ENCODE results near the gene TUSC1.
"Not testable (repeated sequence)": the region's sequence is repeated elsewhere in the genome, so short reads cannot be mapped to it uniquely, and the experiment has no call there.

TUSC1 gene

GRCh38 chr9:25678147-25678666 is at the start of gene TUSC1:
Gene TUSC1 (minus strand): TSS chr9:25678444. CDS start chr9:25678312, 132 bp downstream.
- DNase-seq (ENCODE audit: low read depth in 3 of 3), result peak in 1 of 3 donors; percentile 0

- DNase-seq (ENCODE audit: low read depth in 3 of 3), result no peak
These were observed 48.7 kb upstream of the TUSC1 start for GRCh38 chr9:25726871-25727410.

- no peak for DNase-seq (ENCODE audit: low read depth in 3 of 3)
These were observed 46.2 kb upstream of the TUSC1 start for GRCh38 chr9:25724424-25724823.

- DNase-seq (ENCODE audit: low read depth in 3 of 3), result no peak
These were observed 38.1 kb upstream of the TUSC1 start for GRCh38 chr9:25716220-25716872.

- DNase-seq (ENCODE audit: low read depth in 3 of 3), result no peak
These were observed 31.7 kb upstream of the TUSC1 start for GRCh38 chr9:25709941-25710340.

- no peak for DNase-seq (ENCODE audit: low read depth in 3 of 3)
These were observed 26.6 kb upstream of the TUSC1 start for GRCh38 chr9:25704800-25705199.

GRCh38 chr9:25703701-25704357 is 25.6 kb upstream of the TUSC1 start:
- no peak for DNase-seq (ENCODE audit: low read depth in 3 of 3)

- DNase-seq (ENCODE audit: low read depth in 3 of 3), result no peak
These were observed 24.3 kb upstream of the TUSC1 start for GRCh38 chr9:25702536-25702935.

- not testable (repeated sequence) for DNase-seq (ENCODE audit: low read depth in 3 of 3)
These were observed 22.7 kb upstream of the TUSC1 start for GRCh38 chr9:25700899-25701298.

- DNase-seq (ENCODE audit: low read depth in 3 of 3), result no peak
These were observed 22.2 kb upstream of the TUSC1 start for GRCh38 chr9:25700430-25700829.

GRCh38 chr9:25691786-25692185 is 13.5 kb upstream of the TUSC1 start:
- no peak for DNase-seq (ENCODE audit: low read depth in 3 of 3)

- DNase-seq (ENCODE audit: low read depth in 3 of 3), result no peak
These were observed 6.1 kb upstream of the TUSC1 start for GRCh38 chr9:25684321-25684720.

- DNase-seq (ENCODE audit: low read depth in 3 of 3), result no peak
These were observed 3.0 kb upstream of the TUSC1 start for GRCh38 chr9:25681266-25681665.

- no peak for DNase-seq (ENCODE audit: low read depth in 3 of 3)
These were observed 659 bp upstream of the TUSC1 start for GRCh38 chr9:25678846-25679360.

GRCh38 chr9:25677301-25678146 is 720 bp downstream of the TUSC1 start:
- DNase-seq (ENCODE audit: low read depth in 3 of 3), result peak in 1 of 3 donors; percentile 4

- DNase-seq (ENCODE audit: low read depth in 3 of 3), result not testable (repeated sequence)
These were observed 2.4 kb downstream of the TUSC1 start for GRCh38 chr9:25675858-25676257.

GRCh38 chr9:25658571-25658970 is 19.7 kb downstream of the TUSC1 start:
- DNase-seq (ENCODE audit: low read depth in 3 of 3), result no peak

- no peak for DNase-seq (ENCODE audit: low read depth in 3 of 3)
These were observed 23.8 kb downstream of the TUSC1 start for GRCh38 chr9:25654417-25654816.

GRCh38 chr9:25648116-25648515 is 30.1 kb downstream of the TUSC1 start:
- no peak for DNase-seq (ENCODE audit: low read depth in 3 of 3)

- no peak for DNase-seq (ENCODE audit: low read depth in 3 of 3)
These were observed 42.2 kb downstream of the TUSC1 start for GRCh38 chr9:25636026-25636425.

- DNase-seq (ENCODE audit: low read depth in 3 of 3), result no peak
These were observed 49.0 kb downstream of the TUSC1 start for GRCh38 chr9:25629231-25629630.

Data from stimulated activated CD4-positive, alpha-beta T cell treated with anti-CD3 and anti-CD28 coated beads, TNF-alpha, amount 100 ng/mL, for 48 hours (primary cell).